Right atrium auricular region (tissue), 2 donors: ENCODE data around the gene SSRP1. TPM values are rescaled to one million over a fixed set of nuclear protein-coding genes. Genes with fewer than 3 reads are reported as not detected.

ENCODE experiments used
- DNase-seq: peaks from one replicate; pipeline ENCODE4 v3.0.0-alpha.2; 2019; ENCODE audit warnings: low spot score
- H3K27ac ChIP-seq, 2 donors: fragments of 200-600 bp; sonication (generic); 1 replicate in 1 of 2; 2 replicates in 1 of 2; pipeline ENCODE4 v1.5.1; 2016 to 2019
- H3K27me3 ChIP-seq, 2 donors: fragments of 200-600 bp; sonication (generic); one replicate each; pipeline versions ENCODE4 v1.5.1 to v1.6.0; 2017 to 2019
- H3K36me3 ChIP-seq: fragments of 200-600 bp; sonication (generic); one replicate; pipeline ENCODE4 v1.5.1; 2016
- H3K4me1 ChIP-seq, 2 donors: fragments of 200-600 bp; sonication (generic); one replicate each; pipeline versions ENCODE4 v1.5.1 to v1.6.0; 2017 to 2019
- H3K4me3 ChIP-seq, 2 donors: fragments of 200-600 bp; sonication (generic); 1 replicate in 1 of 2; 2 replicates in 1 of 2; pipeline ENCODE4 v1.5.1; 2017 to 2019; ENCODE audit warnings: mild to moderate bottlenecking in 1 of 2, moderate library complexity in 1 of 2
- H3K9me3 ChIP-seq, 2 donors: fragments of 200-600 bp; sonication (generic); one replicate each; pipeline ENCODE4 v1.5.1; 2019
- CTCF ChIP-seq, 2 donors: fragments of 200-600 bp; sonication (generic); IDR thresholded peaks; one replicate each; pipeline ENCODE4 v1.5.1; 2019; ENCODE audit warnings: antibody characterized with exemption in 2 of 2
- total RNA-seq, 2 donors: library from RNA; depleted of rRNA; stranded (reverse); fragments of >200 nt; gene quantifications; one replicate each; pipeline ENCODE4 v1.1.0, GENCODE V29; 2016

The SSRP1 gene
- total RNA-seq, 2 donors from 2014 or later: 42.3 to 54.3 TPM

GRCh38 chr11:57323167-57323854, 12.4 kb downstream of the SSRP1 start:
- Histone ChIP-seq H3K36me3 (peaks cover 43% of the 10 kb centered on the region), H3K9me3 (no peaks in the 10 kb centered on the region), H3K4me3 (peak overlapping the region; percentile 62 to 86), H3K27ac (peak overlapping the region; percentile 90 to 94), H3K27me3 (no peaks in the 10 kb centered on the region), H3K4me1 (peaks cover 0 to 61% of the 10 kb centered on the region in 2 donors)
- DNase-seq: no peak
- TF ChIP-seq CTCF (IDR thresholded peaks at IDR 0.05): no peak

DNA sequence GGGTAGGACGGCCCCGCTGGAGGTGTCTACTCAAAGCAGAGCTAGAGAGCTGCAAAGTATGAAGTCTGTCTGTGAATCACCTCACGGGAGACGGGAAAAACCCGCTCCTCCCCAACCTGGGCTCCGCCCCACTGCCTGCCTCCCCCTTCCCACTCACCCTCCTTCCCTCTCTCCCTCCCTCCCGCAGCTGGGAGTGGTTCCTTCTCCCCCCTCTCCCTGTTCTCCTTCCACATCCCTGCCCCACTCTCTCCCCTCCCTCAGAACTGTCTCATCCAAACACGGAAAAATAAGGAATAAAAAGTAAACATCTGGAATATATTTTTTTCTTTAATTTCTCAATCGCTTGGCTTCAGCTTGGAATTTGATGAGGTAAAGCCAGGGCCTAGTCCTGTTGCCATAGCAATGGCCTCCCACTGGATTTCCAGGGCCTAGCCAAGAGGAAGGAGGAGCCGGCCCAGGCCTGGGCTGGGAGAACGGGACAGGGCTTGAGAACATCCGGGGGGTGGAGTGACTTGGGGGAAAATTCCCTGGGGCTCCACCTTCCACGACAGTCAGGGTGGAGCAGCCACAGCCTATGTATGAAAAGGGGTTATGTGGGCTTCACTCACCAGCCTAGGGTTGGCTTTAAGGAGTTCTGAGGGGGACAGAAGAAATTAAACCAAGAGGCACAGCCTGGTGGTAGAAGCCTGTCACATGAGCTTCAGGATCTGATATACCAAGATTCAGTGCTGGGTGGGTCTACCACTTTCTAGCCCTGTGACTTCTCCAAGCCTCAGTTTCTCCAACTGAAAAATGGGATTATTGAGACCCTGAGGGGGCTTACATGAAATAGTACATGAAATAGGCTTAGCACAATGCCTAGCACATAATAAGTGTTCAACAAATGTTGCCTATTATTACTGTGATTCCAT, 13.2 kb downstream of the SSRP1 start:
- peak overlapping the region; percentile 62 to 86 for H3K4me3 ChIP-seq
- DNase-seq: peak; percentile 95
- no peaks in the 10 kb centered on the region for H3K9me3 ChIP-seq
- peak overlapping the region; percentile 90 to 94 for H3K27ac ChIP-seq
- no peak for TF ChIP-seq CTCF (IDR thresholded peaks at IDR 0.05)
- H3K36me3 ChIP-seq: peaks cover 43% of the 10 kb centered on the region
- H3K4me1 ChIP-seq: peaks cover 0 to 68% of the 10 kb centered on the region in 2 donors
- no peaks in the 10 kb centered on the region for H3K27me3 ChIP-seq

DNA sequence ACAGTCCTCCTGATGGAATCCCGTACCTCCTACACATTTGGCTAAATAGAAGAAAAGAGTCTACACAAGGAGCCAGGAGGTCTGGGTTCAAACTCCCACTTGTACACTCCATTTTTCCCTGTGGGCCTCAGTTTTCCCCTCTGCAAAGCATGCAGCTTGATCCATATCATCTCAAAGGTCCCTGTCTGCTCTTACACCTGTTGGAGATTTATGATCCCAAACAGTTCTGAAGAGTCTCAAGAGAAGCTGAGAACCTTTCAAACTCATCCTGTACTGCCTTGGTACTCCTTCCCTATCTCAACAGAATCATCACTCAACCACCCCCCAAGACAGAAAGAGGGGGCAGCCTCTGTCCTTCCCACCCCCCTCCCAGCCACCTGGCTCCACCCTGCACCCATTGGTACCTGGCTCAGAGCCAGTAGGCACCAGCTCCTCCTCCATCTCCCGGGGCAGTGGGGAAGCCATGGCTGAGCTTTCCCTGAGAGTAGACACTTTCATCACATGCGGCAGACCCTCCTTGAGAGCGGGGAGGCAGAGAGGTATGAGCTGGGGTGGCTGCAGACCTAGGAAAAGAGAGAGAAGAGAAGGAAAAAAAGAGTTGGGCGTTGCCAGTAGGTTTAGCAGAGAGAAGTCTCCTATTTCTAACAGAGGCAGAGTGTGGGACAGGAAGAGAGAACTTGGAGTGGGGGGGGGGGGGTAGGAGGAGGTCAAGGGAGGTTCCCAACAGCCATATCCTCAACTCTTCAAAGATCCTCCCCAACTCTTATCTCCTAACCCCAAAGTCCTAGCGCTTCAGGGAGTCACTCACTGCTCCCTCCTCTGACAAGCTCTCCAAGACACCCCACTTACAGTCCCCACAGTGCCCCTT, 14.1 kb downstream of the SSRP1 start:
- H3K9me3 ChIP-seq: no peaks in the 10 kb centered on the region
- peak overlapping the region; percentile 22 to 86 for H3K4me3 ChIP-seq
- TF ChIP-seq CTCF (IDR thresholded peaks at IDR 0.05): no peak
- H3K27ac ChIP-seq: peak overlapping the region; percentile 90 to 94
- DNase-seq: no peak
- no peaks in the 10 kb centered on the region for H3K27me3 ChIP-seq
- peaks cover 0 to 77% of the 10 kb centered on the region in 2 donors for H3K4me1 ChIP-seq
- peaks cover 43% of the 10 kb centered on the region for H3K36me3 ChIP-seq

DNA sequence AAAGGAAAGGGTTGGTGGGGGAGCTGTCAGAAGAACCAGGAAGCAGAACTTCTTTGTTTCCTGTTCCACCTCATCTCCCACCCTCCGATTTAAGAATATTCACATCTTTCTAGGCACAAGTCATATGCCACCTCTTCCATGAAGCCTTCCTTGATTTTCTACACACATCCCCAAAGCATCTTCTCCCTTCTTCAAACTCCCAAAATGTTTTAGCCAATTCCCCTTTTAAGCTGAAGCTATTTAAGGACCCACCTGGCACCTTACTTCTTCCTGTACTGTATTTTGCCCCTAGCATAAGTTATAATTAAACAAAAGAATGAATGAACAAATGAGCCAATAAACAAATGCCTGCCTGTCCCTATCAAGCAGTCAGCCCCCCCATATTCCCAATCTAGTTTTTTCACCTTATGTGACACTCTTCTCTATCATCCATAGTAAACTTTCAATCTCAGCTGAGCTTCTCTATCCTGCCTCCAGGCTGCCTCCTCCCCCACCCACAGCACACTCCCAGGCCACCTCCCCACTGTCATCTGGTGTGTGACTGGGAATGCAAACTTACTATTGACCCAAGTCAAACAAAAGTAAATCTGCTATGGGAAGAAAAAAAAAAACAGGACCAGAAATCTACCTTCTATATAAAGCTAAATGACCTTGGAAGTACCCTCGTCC, 14.8 kb downstream of the SSRP1 start:
- peaks cover 48% of the 10 kb centered on the region for H3K36me3 ChIP-seq

More for the DNA sequence above, 14.8 kb downstream of the SSRP1 start:
- Histone ChIP-seq H3K4me3 (peak overlapping the region in 1 of 2 donors; percentile 86), H3K27ac (peak overlapping the region; percentile 90 to 94), H3K4me1 (peaks cover 0 to 77% of the 10 kb centered on the region in 2 donors), H3K9me3 (no peaks in the 10 kb centered on the region), H3K27me3 (no peaks in the 10 kb centered on the region)
- no peak for TF ChIP-seq CTCF (IDR thresholded peaks at IDR 0.05)
- no peak for DNase-seq
